RWPE1 (cell line): ENCODE results near the gene SSR2.

ENCODE experiments used
- CTCF ChIA-PET: fragments of 350-600 bp; sonication (Branson Sonifier 250); formaldehyde crosslinking; extraction: SDS; loops from one replicate; lab custom pipeline; 2021; lab: Yijun Ruan, JAX
- POLR2A ChIA-PET: fragments of 400-600 bp; formaldehyde crosslinking; extraction: SDS; loops from one replicate; lab custom pipeline; 2020; ENCODE audit warnings: antibody characterized with exemption; ENCODE audit not compliant: low non-redundant PET; lab: Yijun Ruan, JAX
- DNase-seq: peaks from one replicate; pipeline ENCODE4 v3.0.0; 2012; ENCODE audit warnings: low spot score
- H3K27ac ChIP-seq: fragments of 450-650 bp; 2 replicates; pipeline ENCODE4 v1.5.1; 2017
- CTCF ChIP-seq: fragments of 450-650 bp; conservative IDR thresholded peaks from 2 replicates; pipeline ENCODE4 v1.5.1; 2017; ENCODE audit warnings: low read depth, mild to moderate bottlenecking

The SSR2 gene

GRCh38 chr1:155969377-155969791 is 51.4 kb downstream of the SSR2 start:
- CTCF ChIA-PET = interaction anchor here (0.7 to 1.1 kb wide), 2 partner anchors 9 to 25 kb away, joined by 3 read pairs; partner anchors contain the start of gene ARHGEF2
- H3K27ac ChIP-seq = peak overlapping the region; percentile 61
- TF ChIP-seq CTCF = no peak
- POLR2A ChIA-PET = no interaction called here
- no peak for DNase-seq

- no peak for TF ChIP-seq CTCF
- ChIA-PET POLR2A (no interaction called here), CTCF (interaction anchor here (1.1 kb wide), 1 partner anchor 9 kb away, joined by 3 read pairs; the partner anchor contains the start of gene ARHGEF2)
- H3K27ac ChIP-seq = peak overlapping the region; percentile 61
- DNase-seq = no peak
Observed at GRCh38 chr1:155968670-155969069, 52.1 kb downstream of the SSR2 start.

- peak overlapping the region; percentile 52 for H3K27ac ChIP-seq
- ChIA-PET POLR2A (interaction anchor here (0.6 to 0.7 kb wide), 2 partner anchors 8 to 34 kb away, joined by 3 to 7 read pairs; no protein-coding TSS in a partner anchor), CTCF (interaction anchor here (0.7 kb wide), 1 partner anchor 9 kb away, joined by 3 read pairs; no protein-coding TSS in a partner anchor)
- DNase-seq = no peak
- no peak for TF ChIP-seq CTCF
Observed at GRCh38 chr1:155968051-155968400, 52.7 kb downstream of the SSR2 start.

- H3K27ac ChIP-seq = peak overlapping the region; percentile 52
- TF ChIP-seq CTCF = no peak
- CTCF ChIA-PET = interaction anchor here (0.7 kb wide), 1 partner anchor 10 kb away, joined by 3 read pairs; no protein-coding TSS in a partner anchor
- POLR2A ChIA-PET = interaction anchor here (0.6 to 0.7 kb wide), 2 partner anchors 8 to 34 kb away, joined by 3 to 7 read pairs; no protein-coding TSS in a partner anchor
- DNase-seq = no peak
Observed at GRCh38 chr1:155967341-155968050, 53.3 kb downstream of the SSR2 start.

- ChIA-PET CTCF (no interaction called here), POLR2A (no interaction called here)
- no peak for TF ChIP-seq CTCF
- no peak for DNase-seq
- H3K27ac ChIP-seq = peak overlapping the region; percentile 52
Observed at GRCh38 chr1:155966750-155967149, 54.0 kb downstream of the SSR2 start.

DNA sequence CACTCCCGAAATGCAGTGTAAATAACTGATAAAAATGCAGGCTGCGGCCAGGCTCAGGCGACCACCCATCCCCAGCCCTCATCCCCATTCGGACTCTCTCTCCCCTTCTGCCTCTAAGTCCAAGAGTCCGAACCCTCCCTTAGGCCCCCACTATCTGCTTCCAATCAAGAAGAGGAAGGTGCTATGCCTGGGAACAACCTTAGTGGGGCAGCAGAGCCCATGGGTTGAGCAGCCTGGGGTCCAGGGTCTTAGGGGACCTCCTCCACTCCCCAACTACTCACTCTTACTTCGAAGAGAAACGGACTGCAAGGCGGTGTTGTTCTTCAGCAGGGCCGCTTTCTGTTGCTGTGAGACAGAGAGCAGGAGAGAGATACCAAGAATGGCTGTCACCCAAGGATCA is 54.6 kb downstream of the SSR2 start:
- TF ChIP-seq CTCF = no peak
- H3K27ac ChIP-seq = peak overlapping the region; percentile 52
- no peak for DNase-seq
- POLR2A ChIA-PET = no interaction called here
- CTCF ChIA-PET = interaction anchor here (0.8 kb wide), 1 partner anchor 24 kb away, joined by 3 read pairs; no protein-coding TSS in a partner anchor
